HCT116 (cell line): ENCODE results near the gene PKHD1. TPM values are rescaled to one million over a fixed set of nuclear protein-coding genes. Genes with fewer than 3 reads are reported as not detected.

Source experiments
- ATAC-seq: fragments of 200-7000 bp; cut with Tn5 transposase; 2 replicates; pipeline ENCODE4 v1.9.1; 2020; ENCODE audit warnings: mild to moderate bottlenecking, moderate library complexity
- BruUV-seq: library from RNA; stranded (reverse); fragments of 400-500 nt; replicated peaks from 2 replicates; lab custom pipeline; 2021; lab: Mats Ljungman, UMichigan
- CTCF ChIA-PET: fragments of 300-600 bp; sonication (Branson Sonifier 250); formaldehyde crosslinking; loops from one replicate; lab custom pipeline; 2021; ENCODE audit warnings: antibody characterized with exemption; lab: Charles Lee
- POLR2A ChIA-PET: fragments of 300-600, 350-600 bp; sonication (Branson Sonifier 250); formaldehyde crosslinking; loops from one replicate; lab custom pipeline; 2021; ENCODE audit warnings: antibody characterized with exemption; lab: Charles Lee
- RAD21 ChIA-PET, 2 experiments: fragments of 300-600 bp; sonication (Branson Sonifier 250); formaldehyde crosslinking; loops; one replicate each; lab custom pipeline; 2023; ENCODE audit warnings: low total read pairs in 2 of 2; ENCODE audit not compliant: uncharacterized antibody in 2 of 2, unreplicated experiment in 2 of 2, low non-redundant PET in 1 of 2; lab: Charles Lee
- DNase-seq: peaks from one replicate; pipeline ENCODE4 v3.0.0-alpha.2; 2010; ENCODE audit warnings: low read depth, low spot score
- H2AFZ ChIP-seq: fragments of 200-600 bp; shearing (Covaris generic), sonication (generic); 2 replicates; pipeline ENCODE4 v1.6.1; 2017; ENCODE audit warnings: low read depth, mixed run types, mixed read lengths, antibody characterized with exemption, low read length; ENCODE audit not compliant: poor library complexity, severe bottlenecking
- H3K27ac ChIP-seq: 2 replicates; pipeline ENCODE4 v1.5.1; 2012; ENCODE audit warnings: low read depth, low read length
- H3K27me3 ChIP-seq: fragments of 200-600 bp; sonication (generic); 2 replicates; pipeline ENCODE4 v1.6.1; 2016; ENCODE audit warnings: mixed run types, low read length, mixed read lengths; ENCODE audit not compliant: insufficient read depth
- H3K36me3 ChIP-seq, 2 experiments: fragments of 200-500 bp in 1 of 2; fragments of 200-600 bp in 1 of 2; sonication (Bioruptor generic) in 1 of 2; sonication (generic) in 1 of 2; 2 replicates each; pipeline versions ENCODE4 v1.5.1 to v1.6.1; 2014 to 2016; ENCODE audit warnings: low read length in 2 of 2, inconsistent platforms in 1 of 2, mixed read lengths in 1 of 2, mixed run types in 1 of 2; ENCODE audit not compliant: insufficient read depth in 2 of 2, control insufficient read depth in 1 of 2
- H3K4me1 ChIP-seq, 2 experiments: fragments of 200-600 bp in 1 of 2; sonication (generic) in 1 of 2; 2 replicates each; pipeline versions ENCODE4 v1.5.1 to v1.6.1; 2012 to 2017; ENCODE audit warnings: low read length in 2 of 2, inconsistent platforms in 1 of 2, mild to moderate bottlenecking in 1 of 2, mixed read lengths in 1 of 2, mixed run types in 1 of 2, moderate library complexity in 1 of 2; ENCODE audit not compliant: insufficient read depth in 2 of 2, control insufficient read depth in 1 of 2
- H3K4me2 ChIP-seq: fragments of 200-600 bp; sonication (generic); 2 replicates; pipeline ENCODE4 v1.6.1; 2017; ENCODE audit warnings: mixed run types, low read length, mixed read lengths
- H3K4me3 ChIP-seq, 2 experiments: fragments of 200-600 bp in 1 of 2; sonication (generic) in 1 of 2; replicated peaks in 1 of 2; 2 replicates each; pipeline ENCODE4 v1.5.1; 2011 to 2016; ENCODE audit warnings: low read length in 2 of 2, control low read depth in 1 of 2, low read depth in 1 of 2, mild to moderate bottlenecking in 1 of 2, mixed read lengths in 1 of 2, mixed run types in 1 of 2
- H3K79me2 ChIP-seq: fragments of 200-600 bp; sonication (generic); 2 replicates; pipeline ENCODE4 v1.6.1; 2017; ENCODE audit warnings: mild to moderate bottlenecking, mixed run types, low read length, moderate library complexity, mixed read lengths; ENCODE audit not compliant: insufficient read depth
- H3K9ac ChIP-seq: fragments of 200-600 bp; sonication (generic); 2 replicates; pipeline ENCODE4 v1.6.1; 2016; ENCODE audit warnings: low read length, mixed read lengths
- H3K9me2 ChIP-seq: fragments of 200-600 bp; sonication (generic), shearing (Covaris generic); 2 replicates; pipeline ENCODE4 v1.6.1; 2017; ENCODE audit warnings: mixed run types, mild to moderate bottlenecking, moderate library complexity; ENCODE audit not compliant: insufficient read depth
- H3K9me3 ChIP-seq, 2 experiments: fragments of 200-500 bp in 1 of 2; fragments of 200-600 bp in 1 of 2; sonication (Bioruptor generic) in 1 of 2; sonication (generic) in 1 of 2; 2 replicates each; pipeline ENCODE4 v1.6.1; 2014 to 2017; ENCODE audit warnings: low read length in 2 of 2, mixed read lengths in 2 of 2, inconsistent platforms in 1 of 2, low read depth in 1 of 2, mild to moderate bottlenecking in 1 of 2, mixed run types in 1 of 2, moderate library complexity in 1 of 2; ENCODE audit not compliant: control insufficient read depth in 1 of 2, insufficient read depth in 1 of 2
- H4K20me1 ChIP-seq: fragments of 200-600 bp; sonication (generic), shearing (Covaris generic); 2 replicates; pipeline ENCODE4 v1.6.1; 2017; ENCODE audit warnings: mixed run types, mild to moderate bottlenecking, moderate library complexity; ENCODE audit not compliant: insufficient read depth
- CBX3 ChIP-seq: IDR thresholded peaks from 2 replicates; pipeline ENCODE4 v1.6.1; 2012; ENCODE audit warnings: low read depth
- CEBPB ChIP-seq: IDR thresholded peaks from 2 replicates; pipeline ENCODE4 v1.6.1; 2012; ENCODE audit warnings: low read depth
- ELF1 ChIP-seq: IDR thresholded peaks from 2 replicates; pipeline ENCODE4 v1.6.1; 2012; ENCODE audit warnings: low read depth, borderline replicate concordance
- EZH2 ChIP-seq: fragments of 200-600 bp; sonication (generic); IDR thresholded peaks from 2 replicates; pipeline ENCODE4 v1.6.1; 2017; ENCODE audit warnings: antibody characterized with exemption, mixed run types
- FOSL1 ChIP-seq: IDR thresholded peaks from 2 replicates; pipeline ENCODE4 v1.6.1; 2012; ENCODE audit warnings: low read depth
- JUND ChIP-seq: IDR thresholded peaks from 2 replicates; pipeline ENCODE4 v1.6.1; 2012
- REST ChIP-seq: IDR thresholded peaks from 2 replicates; pipeline ENCODE4 v1.6.1; 2012; ENCODE audit warnings: low read depth
- SP1 ChIP-seq: IDR thresholded peaks from 2 replicates; pipeline ENCODE4 v1.6.1; 2012; ENCODE audit warnings: low read depth
- SRF ChIP-seq: IDR thresholded peaks from 2 replicates; pipeline ENCODE4 v1.6.1; 2012; ENCODE audit warnings: low read depth
- TCF7L2 ChIP-seq: IDR thresholded peaks from 2 replicates; pipeline ENCODE4 v1.7.0; 2011; ENCODE audit warnings: borderline replicate concordance, inconsistent platforms; ENCODE audit not compliant: insufficient read depth, insufficient read length; ENCODE audit errors: extremely low read depth
- YY1 ChIP-seq: IDR thresholded peaks from 2 replicates; pipeline ENCODE4 v1.6.1; 2011; ENCODE audit warnings: low read length, low read depth, moderate library complexity, mild to moderate bottlenecking; ENCODE audit not compliant: insufficient replicate concordance; ENCODE audit errors: extremely low read depth
- ZFX ChIP-seq: fragments of 450-650 bp; IDR thresholded peaks from 2 replicates; pipeline ENCODE4 v1.6.1; 2017
- ZNF274 ChIP-seq: fragments of 200-500 bp; sonication (Bioruptor generic); IDR thresholded peaks from 2 replicates; pipeline ENCODE4 v1.6.1; 2014; ENCODE audit warnings: mild to moderate bottlenecking, low read depth, low read length, inconsistent platforms
- intact Hi-C: fragments of 100-400 bp; cut with micrococcal nuclease; formaldehyde crosslinking; loops from 2 replicates; pipeline ENCODE4 v1.10.0; 2022
- total RNA-seq: library from RNA; stranded (reverse); gene quantifications from one replicate; pipeline ENCODE4 v1.2.1, GENCODE V29; 2021; ENCODE audit not compliant: unreplicated experiment
- TF ChIP-seq, protein P1 (sequence below), 3 experiments: fragments of 200-600 bp in 1 of 3; sonication (generic) in 1 of 3; IDR thresholded peaks in 2 of 3; conservative IDR thresholded peaks in 1 of 3; 2 replicates each; pipeline ENCODE4 v1.5.1; 2012 to 2017; ENCODE audit warnings: low read depth in 2 of 3, low read length in 2 of 3, antibody characterized with exemption in 1 of 3, borderline replicate concordance in 1 of 3, control low read depth in 1 of 3, mild to moderate bottlenecking in 1 of 3, mixed read lengths in 1 of 3, mixed run types in 1 of 3, moderate library complexity in 1 of 3; ENCODE audit not compliant: insufficient read depth in 1 of 3
- TF ChIP-seq, protein P2 (sequence below): IDR thresholded peaks from 2 replicates; pipeline ENCODE4 v1.6.1; 2012
- TF ChIP-seq, protein P3 (sequence below): IDR thresholded peaks from 2 replicates; pipeline ENCODE4 v1.6.1; 2011; ENCODE audit warnings: mild to moderate bottlenecking, low read length, moderate library complexity; ENCODE audit not compliant: insufficient replicate concordance; ENCODE audit errors: extremely low read depth

Gene PKHD1
- total RNA-seq, 1 experiment from 2014 or later, result not detected

GRCh38 chr6:51684038-51684437 lies 403.4 kb downstream of the PKHD1 start:
- no peak overlapping the region for H3K9ac ChIP-seq
- H2AFZ ChIP-seq, result no peak overlapping the region
- H3K36me3 ChIP-seq, result no peaks in the 10 kb centered on the region
- H4K20me1 ChIP-seq, result no peaks in the 10 kb centered on the region; the same call in 1 of the 2 replicates
- H3K4me1 ChIP-seq, result no peaks in the 10 kb centered on the region
- peaks cover 0 to 9% of the 10 kb centered on the region in 2 experiments; a peak in 2 of 4 replicates for H3K9me3 ChIP-seq
- intact Hi-C loops, result no loop called here
- DNase-seq (no peak), ATAC-seq (no peak)
- no peak overlapping the region for H3K4me2 ChIP-seq
- no peak for TF ChIP-seq CBX3
- no peak for TF ChIP-seq TCF7L2
- no peak for TF ChIP-seq ZNF274
- no peak for TF ChIP-seq ZFX
- TF ChIP-seq, protein P1, sequence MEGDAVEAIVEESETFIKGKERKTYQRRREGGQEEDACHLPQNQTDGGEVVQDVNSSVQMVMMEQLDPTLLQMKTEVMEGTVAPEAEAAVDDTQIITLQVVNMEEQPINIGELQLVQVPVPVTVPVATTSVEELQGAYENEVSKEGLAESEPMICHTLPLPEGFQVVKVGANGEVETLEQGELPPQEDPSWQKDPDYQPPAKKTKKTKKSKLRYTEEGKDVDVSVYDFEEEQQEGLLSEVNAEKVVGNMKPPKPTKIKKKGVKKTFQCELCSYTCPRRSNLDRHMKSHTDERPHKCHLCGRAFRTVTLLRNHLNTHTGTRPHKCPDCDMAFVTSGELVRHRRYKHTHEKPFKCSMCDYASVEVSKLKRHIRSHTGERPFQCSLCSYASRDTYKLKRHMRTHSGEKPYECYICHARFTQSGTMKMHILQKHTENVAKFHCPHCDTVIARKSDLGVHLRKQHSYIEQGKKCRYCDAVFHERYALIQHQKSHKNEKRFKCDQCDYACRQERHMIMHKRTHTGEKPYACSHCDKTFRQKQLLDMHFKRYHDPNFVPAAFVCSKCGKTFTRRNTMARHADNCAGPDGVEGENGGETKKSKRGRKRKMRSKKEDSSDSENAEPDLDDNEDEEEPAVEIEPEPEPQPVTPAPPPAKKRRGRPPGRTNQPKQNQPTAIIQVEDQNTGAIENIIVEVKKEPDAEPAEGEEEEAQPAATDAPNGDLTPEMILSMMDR (IDR thresholded peaks at IDR 0.05 in 2 of 3, conservative IDR thresholded peaks at IDR 0.05 in 1 of 3; ENCODE audit: borderline replicate concordance in 1 of 3, insufficient read depth in 1 of 3, low read depth in 2 of 3, low read length in 2 of 3), result no peak
- TF ChIP-seq YY1, result no peak
- no peak for TF ChIP-seq ELF1
- TF ChIP-seq SP1, result no peak
- no peak for TF ChIP-seq EZH2
- no peak for TF ChIP-seq SRF
- no peak for TF ChIP-seq FOSL1
- TF ChIP-seq, protein P2, sequence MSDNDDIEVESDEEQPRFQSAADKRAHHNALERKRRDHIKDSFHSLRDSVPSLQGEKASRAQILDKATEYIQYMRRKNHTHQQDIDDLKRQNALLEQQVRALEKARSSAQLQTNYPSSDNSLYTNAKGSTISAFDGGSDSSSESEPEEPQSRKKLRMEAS, result no peak
- no peak for TF ChIP-seq JUND
- no peak for TF ChIP-seq REST
- TF ChIP-seq, protein P3, sequence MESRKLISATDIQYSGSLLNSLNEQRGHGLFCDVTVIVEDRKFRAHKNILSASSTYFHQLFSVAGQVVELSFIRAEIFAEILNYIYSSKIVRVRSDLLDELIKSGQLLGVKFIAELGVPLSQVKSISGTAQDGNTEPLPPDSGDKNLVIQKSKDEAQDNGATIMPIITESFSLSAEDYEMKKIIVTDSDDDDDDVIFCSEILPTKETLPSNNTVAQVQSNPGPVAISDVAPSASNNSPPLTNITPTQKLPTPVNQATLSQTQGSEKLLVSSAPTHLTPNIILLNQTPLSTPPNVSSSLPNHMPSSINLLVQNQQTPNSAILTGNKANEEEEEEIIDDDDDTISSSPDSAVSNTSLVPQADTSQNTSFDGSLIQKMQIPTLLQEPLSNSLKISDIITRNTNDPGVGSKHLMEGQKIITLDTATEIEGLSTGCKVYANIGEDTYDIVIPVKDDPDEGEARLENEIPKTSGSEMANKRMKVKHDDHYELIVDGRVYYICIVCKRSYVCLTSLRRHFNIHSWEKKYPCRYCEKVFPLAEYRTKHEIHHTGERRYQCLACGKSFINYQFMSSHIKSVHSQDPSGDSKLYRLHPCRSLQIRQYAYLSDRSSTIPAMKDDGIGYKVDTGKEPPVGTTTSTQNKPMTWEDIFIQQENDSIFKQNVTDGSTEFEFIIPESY, result no peak
- no peak for TF ChIP-seq CEBPB
- no peaks in the 10 kb centered on the region for H3K27me3 ChIP-seq
- POLR2A ChIA-PET, result no interaction called here
- H3K79me2 ChIP-seq, result no peaks in the 10 kb centered on the region
- no peak overlapping the region for H3K4me3 ChIP-seq
- no TSS peak for BruUV-seq
- H3K9me2 ChIP-seq, result no peaks in the 10 kb centered on the region
- CTCF ChIA-PET, result no interaction called here
- H3K27ac ChIP-seq, result no peak overlapping the region
- RAD21 ChIA-PET, result no interaction called here
